ENCODE measurements around the gene NCOA3. TPM values are rescaled to one million over a fixed set of nuclear protein-coding genes. Genes with fewer than 3 reads are reported as not detected.

NCOA3 gene
- total and polyA plus RNA-seq, 7 donors: 11.9 to 56.9 (median 18.1) TPM

GRCh38 chr20:47532002-47532401 is 30.3 kb downstream of the NCOA3 start:
- no peaks in the 10 kb centered on the region for H3K36me3 ChIP-seq (ENCODE audit: insufficient read depth in 1 of 2, low read depth in 1 of 2)
- no peaks in the 10 kb centered on the region for H3K9me3 ChIP-seq
- intact Hi-C loops (cut with DNase I): no loop called here
- 91 to 95% (median 95%) methylated on average over 3 of the region's 3 CpGs for WGBS, 3 donors
- no peak for TF ChIP-seq CTCF (IDR thresholded peaks at IDR 0.05)
- H3K4me3 ChIP-seq: no peak overlapping the region
- ATAC-seq (no peak), DNase-seq (no peak)
- H3K27ac ChIP-seq: no peak overlapping the region
- H3K4me1 ChIP-seq: peaks cover 10% of the 10 kb centered on the region
- no peaks in the 10 kb centered on the region for H3K27me3 ChIP-seq (ENCODE audit: insufficient read depth in 3 of 3, low read length in 2 of 3)

- Histone ChIP-seq H3K4me3 (no peak overlapping the region), H3K27me3 (ENCODE audit: insufficient read depth in 3 of 3, low read length in 2 of 3) (no peaks in the 10 kb centered on the region), H3K36me3 (ENCODE audit: insufficient read depth in 1 of 2, low read depth in 1 of 2) (no peaks in the 10 kb centered on the region), H3K9me3 (no peaks in the 10 kb centered on the region), H3K4me1 (peaks cover 23% of the 10 kb centered on the region), H3K27ac (no peak overlapping the region)
- TF ChIP-seq CTCF (IDR thresholded peaks at IDR 0.05): no peak
- intact Hi-C loops (cut with DNase I): no loop called here
- ATAC-seq: no peak
- DNase-seq: no peak
- 75 to 91% (median 85%) methylated on average over 3 of the region's 3 CpGs for WGBS, 3 donors
Measured at GRCh38 chr20:47533518-47534062, 31.9 kb downstream of the NCOA3 start.

- no peaks in the 10 kb centered on the region for H3K27me3 ChIP-seq (ENCODE audit: insufficient read depth in 3 of 3, low read length in 2 of 3)
- ATAC-seq (no peak), DNase-seq (no peak)
- no peaks in the 10 kb centered on the region for H3K9me3 ChIP-seq
- H3K4me3 ChIP-seq: no peak overlapping the region
- H3K36me3 ChIP-seq (ENCODE audit: insufficient read depth in 1 of 2, low read depth in 1 of 2): no peaks in the 10 kb centered on the region
- no peak for TF ChIP-seq CTCF (IDR thresholded peaks at IDR 0.05)
- intact Hi-C loops (cut with DNase I): no loop called here
- H3K4me1 ChIP-seq: peaks cover 21% of the 10 kb centered on the region
- no peak overlapping the region for H3K27ac ChIP-seq
- 79 to 88% (median 87%) methylated on average over 5 of the region's 5 CpGs for WGBS, 3 donors
Measured at GRCh38 chr20:47534405-47534804, 32.7 kb downstream of the NCOA3 start.

- Histone ChIP-seq H3K9me3 (no peaks in the 10 kb centered on the region), H3K27me3 (ENCODE audit: insufficient read depth in 3 of 3, low read length in 2 of 3) (no peaks in the 10 kb centered on the region), H3K4me3 (no peak overlapping the region), H3K36me3 (ENCODE audit: insufficient read depth in 1 of 2, low read depth in 1 of 2) (no peaks in the 10 kb centered on the region), H3K27ac (no peak overlapping the region), H3K4me1 (peaks cover 21% of the 10 kb centered on the region)
- ATAC-seq: peak in 1 of 4 donors; percentile 16
- TF ChIP-seq CTCF (IDR thresholded peaks at IDR 0.05): no peak
- DNase-seq: no peak
- 76 to 89% (median 84%) methylated on average over 8 of the region's 8 CpGs for WGBS, 3 donors
- intact Hi-C loops (cut with DNase I): no loop called here
Measured at GRCh38 chr20:47535088-47535487, 33.4 kb downstream of the NCOA3 start.

- DNase-seq: no peak
- intact Hi-C loops (cut with DNase I): no loop called here
- Histone ChIP-seq H3K36me3 (ENCODE audit: insufficient read depth in 1 of 2, low read depth in 1 of 2) (no peaks in the 10 kb centered on the region), H3K27ac (no peak overlapping the region), H3K9me3 (no peaks in the 10 kb centered on the region), H3K27me3 (ENCODE audit: insufficient read depth in 3 of 3, low read length in 2 of 3) (no peaks in the 10 kb centered on the region), H3K4me1 (peaks cover 22% of the 10 kb centered on the region), H3K4me3 (no peak overlapping the region)
- no peak for TF ChIP-seq CTCF (IDR thresholded peaks at IDR 0.05)
- 97 to 99% (median 98%) methylated on average over 6 of the region's 6 CpGs for WGBS, 3 donors
- ATAC-seq: no peak
Measured at GRCh38 chr20:47535994-47536393, 34.3 kb downstream of the NCOA3 start.

Measured in psoas muscle (tissue), 8 donors.